Lower leg skin (tissue), 3 donors: ENCODE data around the gene ERAP2.

ENCODE experiments used
- CTCF ChIP-seq, 3 donors: fragments of 450-650 bp; IDR thresholded peaks; one replicate each; pipeline ENCODE4 v1.5.1; 2016; ENCODE audit warnings: antibody characterized with exemption in 3 of 3, mild to moderate bottlenecking in 3 of 3, moderate library complexity in 2 of 3
- POLR2A ChIP-seq, 2 donors: fragments of 450-650 bp; IDR thresholded peaks; one replicate each; pipeline ENCODE4 v1.6.1; 2016 to 2017; ENCODE audit warnings: antibody characterized with exemption in 2 of 2, mild to moderate bottlenecking in 1 of 2, moderate library complexity in 1 of 2

GRCh38 chr5:96933764-96934707 lies 57.7 kb downstream of the ERAP2 start:
- no peak for TF ChIP-seq POLR2A (IDR thresholded peaks at IDR 0.05)
- no peak for TF ChIP-seq CTCF (IDR thresholded peaks at IDR 0.05)
